K562 (cell line): ENCODE measurements around the gene DNASE1L1. TPM values are rescaled to one million over a fixed set of nuclear protein-coding genes. Genes with fewer than 3 reads are reported as not detected.

Source experiments
- ATAC-seq: fragments of 200-7000 bp; cut with Tn5 transposase; 3 replicates; pipeline ENCODE4 v1.9.1; 2020; ENCODE audit warnings: moderate library complexity
- BruUV-seq: library from RNA; stranded (reverse); fragments of 400-500 nt; replicated peaks from 2 replicates; lab custom pipeline; 2021; lab: Mats Ljungman, UMichigan
- CTCF ChIA-PET: fragments of 300-600 bp; formaldehyde crosslinking; extraction: SDS; loops from one replicate; lab custom pipeline; 2021; ENCODE audit warnings: low intra/inter-chr PET ratio; lab: Yijun Ruan, JAX
- POLR2A ChIA-PET: fragments of 300-600, 350-650 bp; sonication (Branson Sonifier 250); formaldehyde crosslinking; extraction: SDS; loops from one replicate; lab custom pipeline; 2021; ENCODE audit warnings: antibody characterized with exemption, inconsistent platforms; lab: Yijun Ruan, JAX
- DNase-seq, 4 experiments: peaks; one replicate each; pipeline versions ENCODE4 v3.0.0 to v3.0.0-alpha.2; 2011 to 2018; ENCODE audit warnings: low spot score in 3 of 4, mixed read lengths in 3 of 4; ENCODE audit errors: extremely low read depth in 1 of 4
- FAIRE-seq: peaks from 2 replicates; lab custom pipeline; 2011; peaks lifted over from hg19 to GRCh38; lab: Jason Lieb, UNC
- H2AFZ ChIP-seq: 2 replicates; pipeline ENCODE4 v1.6.0; 2011; ENCODE audit warnings: low read depth, low read length, control low read depth, inconsistent platforms
- H3K27ac ChIP-seq: fragments of 200-600 bp; 3 replicates; pipeline ENCODE4 v1.8.0; 2011; ENCODE audit warnings: low read depth, mild to moderate bottlenecking, control low read depth, inconsistent platforms, low read length, moderate library complexity, mixed read lengths; ENCODE audit errors: extremely low read depth
- H3K27me3 ChIP-seq, 2 experiments: fragments of 300-600 bp in 1 of 2; 2 replicates in 1 of 2; 3 replicates in 1 of 2; pipeline versions ENCODE4 v1.6.0 to v1.8.0; 2011; ENCODE audit warnings: inconsistent platforms in 2 of 2, low read length in 2 of 2, mild to moderate bottlenecking in 1 of 2, mixed read lengths in 1 of 2, moderate library complexity in 1 of 2; ENCODE audit not compliant: control insufficient read depth in 2 of 2, insufficient read depth in 2 of 2
- H3K36me3 ChIP-seq: fragments of 300-600 bp; 3 replicates; pipeline ENCODE4 v1.8.0; 2011; ENCODE audit warnings: mild to moderate bottlenecking, low read length, inconsistent platforms; ENCODE audit not compliant: control insufficient read depth, insufficient read depth
- H3K4me1 ChIP-seq, 2 experiments: fragments of 200-600 bp in 1 of 2; replicated peaks in 1 of 2; 2 replicates in 1 of 2; 3 replicates in 1 of 2; pipeline versions ENCODE4 v1.5.1 to v1.8.0; 2011; ENCODE audit warnings: inconsistent platforms in 2 of 2, low read length in 2 of 2, mild to moderate bottlenecking in 1 of 2, mixed read lengths in 1 of 2, moderate library complexity in 1 of 2; ENCODE audit not compliant: control insufficient read depth in 2 of 2, insufficient read depth in 2 of 2
- H3K4me2 ChIP-seq: 2 replicates; pipeline ENCODE4 v1.6.1; 2011; ENCODE audit warnings: low read length, control low read depth, inconsistent platforms, mixed read lengths; ENCODE audit not compliant: insufficient read depth
- H3K4me3 ChIP-seq: fragments of 200-600 bp; sonication (generic), shearing (Covaris generic); 2 replicates; pipeline ENCODE4 v1.5.1; 2016; ENCODE audit warnings: control low read depth, inconsistent platforms
- H3K79me2 ChIP-seq: fragments of 200-600 bp; 3 replicates; pipeline ENCODE4 v1.8.0; 2011; ENCODE audit warnings: low read length, inconsistent platforms; ENCODE audit not compliant: control insufficient read depth, insufficient read depth
- H3K9ac ChIP-seq, 2 experiments: 2 replicates each; pipeline versions ENCODE4 v1.6.0 to v1.6.1; 2011; ENCODE audit warnings: low read depth in 2 of 2, low read length in 2 of 2, control low read depth in 1 of 2, inconsistent platforms in 1 of 2, mild to moderate bottlenecking in 1 of 2, mixed read lengths in 1 of 2; ENCODE audit not compliant: insufficient read depth in 1 of 2
- H3K9me1 ChIP-seq: one replicate; pipeline ENCODE4 v1.6.0; 2011; ENCODE audit warnings: inconsistent platforms, mild to moderate bottlenecking, low read length, moderate library complexity; ENCODE audit not compliant: control insufficient read depth, insufficient read depth
- H3K9me3 ChIP-seq: replicated peaks from 2 replicates; pipeline ENCODE4 v1.5.1; 2011; ENCODE audit warnings: low read depth, low read length, inconsistent platforms; ENCODE audit not compliant: control insufficient read depth, insufficient read depth
- H4K20me1 ChIP-seq: replicated peaks from 2 replicates; pipeline ENCODE4 v1.6.1; 2011; ENCODE audit warnings: low read length, inconsistent platforms, mixed read lengths; ENCODE audit not compliant: control insufficient read depth, insufficient read depth
- CHD7 ChIP-seq: fragments of 200-600 bp; sonication (generic); IDR thresholded peaks from one replicate; pipeline ENCODE4 v1.6.1; 2012; ENCODE audit warnings: mild to moderate bottlenecking, low read depth, low read length, inconsistent platforms
- POLR2G ChIP-seq: fragments of 200-400 bp; formaldehyde crosslinking; IDR thresholded peaks from 2 replicates; pipeline ENCODE4 v1.6.1; 2017; ENCODE audit warnings: low read depth, mild to moderate bottlenecking, antibody characterized with exemption, low read length, moderate library complexity
- WGBS: fragments of 100-300 bp; shearing (Covaris generic); methylation state at CpG from one replicate; pipeline ENCODE4 v1.1.6; 2016; ENCODE audit warnings: low coverage, mixed read lengths; ENCODE audit not compliant: insufficient coverage; ENCODE audit errors: missing lambda C conversion rate; 5-methylcytosine and 5-hydroxymethylcytosine counted together
- in situ Hi-C: fragments of 300-500 bp; cut with MboI; formaldehyde crosslinking; loops from 4 replicates; pipeline ENCODE4 v1.15.0; 2018; ENCODE audit warnings: inconsistent platforms, mixed read lengths
- intact Hi-C: fragments of 100-400 bp; cut with micrococcal nuclease; formaldehyde crosslinking; loops from 2 replicates; pipeline ENCODE4 v1.14.2; 2022
- polyA plus RNA-seq, 8 experiments: library from polyadenylated mRNA; depleted of rRNA in 4 of 8; stranded (reverse) in 5 of 8; unstranded in 3 of 8; fragments of >200 nt; fragmentation: Nextera tagmentation in 2 of 8; fragmentation: Illumina TruSeq in 1 of 8; extraction: Ambion mirVana in 2 of 8; extraction: Trizol in 1 of 8; gene quantifications; 2 replicates each; pipeline versions ENCODE4 v1.2.1 to v1.2.3, GENCODE V29; 2011 to 2014; ENCODE audit warnings: inconsistent platforms in 1 of 8, missing spikeins in 1 of 8
- total RNA-seq, 7 experiments: library from RNA; depleted of rRNA in 6 of 7; stranded (reverse); fragments of >200 nt in 6 of 7; fragmentation: Illumina TruSeq in 2 of 7; extraction: Trizol in 2 of 7; gene quantifications; 2 replicates each; pipeline versions ENCODE4 v1.2.1 to v1.2.3, GENCODE V29; 2011 to 2021; ENCODE audit warnings: low replicate concordance in 1 of 7

The DNASE1L1 gene
- total and polyA plus RNA-seq, 9 of the 15 experiments (the other 6 are each of a cell fraction or from before 2014, with no cell fraction given): 0.73 to 12.6 (median 7.9) TPM

- peaks cover 0 to 20% of the 10 kb centered on the region in 2 experiments; a peak in 2 of 5 replicates for H3K4me1 ChIP-seq
- H2AFZ ChIP-seq: no peak overlapping the region
- FAIRE-seq (no peak), ATAC-seq (peak; percentile 37; the same call in 2 of the 3 replicates), DNase-seq (no peak)
- H3K4me3 ChIP-seq: no peak overlapping the region
- no TSS peak for BruUV-seq
- intact Hi-C loops (no loop called here), in situ Hi-C loops (no loop called here)
- CTCF ChIA-PET: no interaction called here
- peak overlapping the region in 1 of 2 experiments; percentile 74; a peak in 2 of 4 replicates for H3K9ac ChIP-seq
- TF ChIP-seq CHD7 (no peak), POLR2G (peak; percentile 14)
- no peaks in the 10 kb centered on the region for H3K9me1 ChIP-seq
- H3K4me2 ChIP-seq: no peak overlapping the region
- H3K36me3 ChIP-seq: no peaks in the 10 kb centered on the region
- POLR2A ChIA-PET: interaction anchor here (0.6 to 3.2 kb wide), 5 partner anchors 10 to 94 kb away, joined by 4 to 11 read pairs (median 6); partner anchors contain the start of gene RPL10
- H3K27me3 ChIP-seq: no peaks in the 10 kb centered on the region
- no peaks in the 10 kb centered on the region for H3K9me3 ChIP-seq
- H4K20me1 ChIP-seq: no peaks in the 10 kb centered on the region
- H3K79me2 ChIP-seq: no peaks in the 10 kb centered on the region
- no peak overlapping the region for H3K27ac ChIP-seq
- 70% methylated on average over 7 of the region's 19 CpGs for WGBS
Measured at GRCh38 chrX:154419688-154420401, 10.8 kb upstream of the DNASE1L1 start.
